ENCODE measurements around the gene DNAJA3.

DNAJA3 gene

GRCh38 chr16:4481963-4482362 lies 56.3 kb downstream of the DNAJA3 start:
- ChIA-PET POLR2A (ENCODE audit: low non-redundant PET) (no interaction called here), CTCF (no interaction called here)
- TF ChIP-seq CTCF (conservative IDR thresholded peaks at IDR 0.05; ENCODE audit: low read depth), result no peak
- no peak for DNase-seq (ENCODE audit: low spot score)
- no peak overlapping the region for H3K27ac ChIP-seq

- POLR2A ChIA-PET (ENCODE audit: low non-redundant PET), result no interaction called here
- no peak for DNase-seq (ENCODE audit: low spot score)
- peak overlapping the region; percentile 60; the same call in 1 of the 2 replicates for H3K27ac ChIP-seq
- no peak for TF ChIP-seq CTCF (conservative IDR thresholded peaks at IDR 0.05; ENCODE audit: low read depth)
- CTCF ChIA-PET, result interaction anchor here (0.6 to 2.1 kb wide), 2 partner anchors 10 to 38 kb away, joined by 3 to 11 read pairs; partner anchors contain the start of gene HMOX2
Observed at GRCh38 chr16:4486126-4486893, 60.6 kb downstream of the DNAJA3 start.

GRCh38 chr16:4487955-4488498 lies 62.4 kb downstream of the DNAJA3 start:
- CTCF ChIA-PET, result interaction anchor here (2.1 kb wide), 1 partner anchor 12 kb away, joined by 11 read pairs; the partner anchor contains the start of gene HMOX2
- DNase-seq (ENCODE audit: low spot score), result no peak
- no peak for TF ChIP-seq CTCF (conservative IDR thresholded peaks at IDR 0.05; ENCODE audit: low read depth)
- POLR2A ChIA-PET (ENCODE audit: low non-redundant PET), result interaction anchor here (0.6 to 0.7 kb wide), 3 partner anchors 73 to 287 kb away, joined by 3 to 5 read pairs (median 3); no protein-coding TSS in a partner anchor
- peak overlapping the region; percentile 60 for H3K27ac ChIP-seq

GRCh38 chr16:4488499-4488967 lies 62.9 kb downstream of the DNAJA3 start:
- POLR2A ChIA-PET (ENCODE audit: low non-redundant PET), result interaction anchor here (0.6 kb wide), 1 partner anchor 74 kb away, joined by 3 read pairs; no protein-coding TSS in a partner anchor

GRCh38 chr16:4489030-4489429 lies 63.4 kb downstream of the DNAJA3 start:
- TF ChIP-seq CTCF (conservative IDR thresholded peaks at IDR 0.05; ENCODE audit: low read depth), result no peak
- peak overlapping the region; percentile 60 for H3K27ac ChIP-seq
- DNase-seq (ENCODE audit: low spot score), result peak; percentile 57
- POLR2A ChIA-PET (ENCODE audit: low non-redundant PET), result no interaction called here
- CTCF ChIA-PET, result interaction anchor here (0.5 to 0.6 kb wide), 2 partner anchors 12 to 161 kb away, joined by 3 to 4 read pairs; no protein-coding TSS in a partner anchor

More at GRCh38 chr16:4488499-4488967, 62.9 kb downstream of the DNAJA3 start:
- H3K27ac ChIP-seq, result peak overlapping the region; percentile 60; the same call in 1 of the 2 replicates
- TF ChIP-seq CTCF (conservative IDR thresholded peaks at IDR 0.05; ENCODE audit: low read depth), result no peak
- CTCF ChIA-PET, result no interaction called here
- no peak for DNase-seq (ENCODE audit: low spot score)

GRCh38 chr16:4491898-4492297 lies 66.2 kb downstream of the DNAJA3 start:
- ChIA-PET POLR2A (ENCODE audit: low non-redundant PET) (no interaction called here), CTCF (interaction anchor here (0.5 kb wide), 1 partner anchor 347 kb away, joined by 4 read pairs; no protein-coding TSS in a partner anchor)
- no peak for DNase-seq (ENCODE audit: low spot score)
- no peak overlapping the region for H3K27ac ChIP-seq
- TF ChIP-seq CTCF (conservative IDR thresholded peaks at IDR 0.05; ENCODE audit: low read depth), result no peak
